ENCODE results near the gene ARSG. TPM values are rescaled to one million over a fixed set of nuclear protein-coding genes. Genes with fewer than 3 reads are reported as not detected.

The ARSG gene
- total and polyA plus RNA-seq, 2 of the 13 experiments (the other 11 are each of a cell fraction or from before 2014, with no cell fraction given): 3.7 to 15.2 TPM

DNA sequence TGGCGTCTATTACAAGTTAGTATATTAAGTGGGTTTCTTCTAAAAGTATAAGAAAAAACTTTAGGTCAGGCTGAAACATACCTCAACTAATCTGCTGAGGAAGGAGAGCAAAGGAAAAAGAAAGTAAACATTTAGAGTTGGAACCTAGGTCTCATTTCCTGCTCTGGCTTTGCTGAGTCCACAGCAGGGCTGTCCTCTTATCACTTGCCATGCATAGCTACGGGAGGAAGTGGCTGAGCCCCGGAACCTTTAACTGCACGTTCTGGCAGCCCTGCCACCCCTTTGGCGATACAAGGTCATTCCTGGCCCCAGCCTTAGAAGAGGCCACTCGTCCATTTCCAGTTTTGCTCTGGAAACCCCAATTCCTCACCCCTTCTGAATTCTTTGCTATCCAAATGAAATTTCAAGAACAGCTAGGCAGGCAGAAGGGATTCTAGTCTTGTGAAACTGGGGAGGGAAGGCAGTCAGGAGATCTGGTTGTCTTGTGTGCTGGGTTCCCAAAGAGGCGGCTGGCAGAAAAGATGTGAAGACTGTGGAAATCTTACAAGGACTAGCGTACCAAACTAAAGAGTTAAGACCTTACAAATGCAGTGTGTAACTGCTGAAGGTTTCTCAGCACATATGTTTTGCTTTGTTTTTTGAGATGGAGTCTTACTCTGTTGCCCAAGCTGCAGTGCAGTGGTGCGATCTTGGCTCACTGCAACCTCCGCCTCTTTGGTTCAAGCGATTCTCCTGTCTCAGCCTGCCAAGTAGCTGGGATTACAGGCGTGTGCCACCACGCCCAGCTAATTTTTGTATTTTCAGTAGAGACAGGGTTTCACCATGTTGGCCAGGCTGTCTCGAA is 146.9 kb downstream of the ARSG start (continued):
- TF ChIP-seq CCAR2 (optimal IDR thresholded peaks at IDR 0.05; ENCODE audit: low read depth, low read length): no peak
- no peak for TF ChIP-seq SIX4 (CRISPR knock-in tag; IDR thresholded peaks at IDR 0.05)
- TF ChIP-seq, protein P1, sequence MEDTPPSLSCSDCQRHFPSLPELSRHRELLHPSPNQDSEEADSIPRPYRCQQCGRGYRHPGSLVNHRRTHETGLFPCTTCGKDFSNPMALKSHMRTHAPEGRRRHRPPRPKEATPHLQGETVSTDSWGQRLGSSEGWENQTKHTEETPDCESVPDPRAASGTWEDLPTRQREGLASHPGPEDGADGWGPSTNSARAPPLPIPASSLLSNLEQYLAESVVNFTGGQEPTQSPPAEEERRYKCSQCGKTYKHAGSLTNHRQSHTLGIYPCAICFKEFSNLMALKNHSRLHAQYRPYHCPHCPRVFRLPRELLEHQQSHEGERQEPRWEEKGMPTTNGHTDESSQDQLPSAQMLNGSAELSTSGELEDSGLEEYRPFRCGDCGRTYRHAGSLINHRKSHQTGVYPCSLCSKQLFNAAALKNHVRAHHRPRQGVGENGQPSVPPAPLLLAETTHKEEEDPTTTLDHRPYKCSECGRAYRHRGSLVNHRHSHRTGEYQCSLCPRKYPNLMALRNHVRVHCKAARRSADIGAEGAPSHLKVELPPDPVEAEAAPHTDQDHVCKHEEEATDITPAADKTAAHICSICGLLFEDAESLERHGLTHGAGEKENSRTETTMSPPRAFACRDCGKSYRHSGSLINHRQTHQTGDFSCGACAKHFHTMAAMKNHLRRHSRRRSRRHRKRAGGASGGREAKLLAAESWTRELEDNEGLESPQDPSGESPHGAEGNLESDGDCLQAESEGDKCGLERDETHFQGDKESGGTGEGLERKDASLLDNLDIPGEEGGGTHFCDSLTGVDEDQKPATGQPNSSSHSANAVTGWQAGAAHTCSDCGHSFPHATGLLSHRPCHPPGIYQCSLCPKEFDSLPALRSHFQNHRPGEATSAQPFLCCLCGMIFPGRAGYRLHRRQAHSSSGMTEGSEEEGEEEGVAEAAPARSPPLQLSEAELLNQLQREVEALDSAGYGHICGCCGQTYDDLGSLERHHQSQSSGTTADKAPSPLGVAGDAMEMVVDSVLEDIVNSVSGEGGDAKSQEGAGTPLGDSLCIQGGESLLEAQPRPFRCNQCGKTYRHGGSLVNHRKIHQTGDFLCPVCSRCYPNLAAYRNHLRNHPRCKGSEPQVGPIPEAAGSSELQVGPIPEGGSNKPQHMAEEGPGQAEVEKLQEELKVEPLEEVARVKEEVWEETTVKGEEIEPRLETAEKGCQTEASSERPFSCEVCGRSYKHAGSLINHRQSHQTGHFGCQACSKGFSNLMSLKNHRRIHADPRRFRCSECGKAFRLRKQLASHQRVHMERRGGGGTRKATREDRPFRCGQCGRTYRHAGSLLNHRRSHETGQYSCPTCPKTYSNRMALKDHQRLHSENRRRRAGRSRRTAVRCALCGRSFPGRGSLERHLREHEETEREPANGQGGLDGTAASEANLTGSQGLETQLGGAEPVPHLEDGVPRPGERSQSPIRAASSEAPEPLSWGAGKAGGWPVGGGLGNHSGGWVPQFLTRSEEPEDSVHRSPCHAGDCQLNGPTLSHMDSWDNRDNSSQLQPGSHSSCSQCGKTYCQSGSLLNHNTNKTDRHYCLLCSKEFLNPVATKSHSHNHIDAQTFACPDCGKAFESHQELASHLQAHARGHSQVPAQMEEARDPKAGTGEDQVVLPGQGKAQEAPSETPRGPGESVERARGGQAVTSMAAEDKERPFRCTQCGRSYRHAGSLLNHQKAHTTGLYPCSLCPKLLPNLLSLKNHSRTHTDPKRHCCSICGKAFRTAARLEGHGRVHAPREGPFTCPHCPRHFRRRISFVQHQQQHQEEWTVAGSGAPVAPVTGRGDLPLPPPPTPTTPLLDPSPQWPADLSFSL (CRISPR knock-in tag; IDR thresholded peaks at IDR 0.05): no peak
- no peak for TF ChIP-seq PRMT3 (CRISPR knock-in tag; IDR thresholded peaks at IDR 0.05; ENCODE audit: borderline replicate concordance, low read depth)
- no peak for TF ChIP-seq ATF1 (CRISPR knock-in tag; IDR thresholded peaks at IDR 0.05)
- TF ChIP-seq ZNF503 (CRISPR knock-in tag; IDR thresholded peaks at IDR 0.05): no peak
- peak; percentile 62; the same call in 1 of the 2 replicates for TF ChIP-seq POGZ (CRISPR knock-in tag; IDR thresholded peaks at IDR 0.05)
- TF ChIP-seq MLXIP (CRISPR knock-in tag; IDR thresholded peaks at IDR 0.05; ENCODE audit: borderline replicate concordance): no peak
- no peak for TF ChIP-seq ZNF703 (CRISPR knock-in tag; IDR thresholded peaks at IDR 0.05; ENCODE audit: borderline replicate concordance)
- no peak for TF ChIP-seq ZBTB21 (CRISPR knock-in tag; IDR thresholded peaks at IDR 0.05)
- TF ChIP-seq ZNF446 (CRISPR knock-in tag; IDR thresholded peaks at IDR 0.05): no peak
- TF ChIP-seq MED13 (CRISPR knock-in tag; IDR thresholded peaks at IDR 0.05): no peak
- peak; percentile 87 for TF ChIP-seq ZNF710 (CRISPR knock-in tag; IDR thresholded peaks at IDR 0.05; ENCODE audit: borderline replicate concordance)
- TF ChIP-seq GATA4 (IDR thresholded peaks at IDR 0.05; ENCODE audit: borderline replicate concordance, low read depth): no peak; the same call in 1 of the 2 replicates
- no peak for TF ChIP-seq SNAI1 (CRISPR knock-in tag; IDR thresholded peaks at IDR 0.05; ENCODE audit: borderline replicate concordance)
